ENCODE data around the gene PFDN1. TPM values are rescaled to one million over a fixed set of nuclear protein-coding genes. Genes with fewer than 3 reads are reported as not detected.

The PFDN1 gene
- total RNA-seq, 1 experiment from 2014 or later: 71.9 TPM

DNA sequence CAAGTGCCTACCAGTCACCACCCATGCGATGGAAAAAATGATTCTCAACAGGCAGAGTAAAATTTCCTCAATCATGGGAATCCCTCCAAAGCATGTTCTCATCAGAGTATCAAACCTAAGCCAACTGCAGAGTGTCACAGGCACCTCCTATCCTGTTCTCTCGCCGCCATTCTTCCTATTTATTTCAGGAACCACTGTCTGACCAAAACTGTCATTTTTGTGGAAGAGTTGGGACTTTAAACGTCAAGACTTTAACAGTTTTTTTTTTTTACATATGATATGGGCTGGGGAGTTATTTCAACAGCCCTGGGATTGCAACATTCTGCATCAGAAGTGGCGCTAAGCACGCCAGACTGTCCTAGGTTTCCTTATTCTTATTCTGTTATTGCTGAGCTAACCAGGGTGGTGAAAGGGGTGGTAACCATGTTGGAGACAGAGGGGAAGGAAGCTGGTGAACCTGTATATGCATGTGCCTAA lies 29.5 kb downstream of the PFDN1 start:
- H3K9me3 Mint-ChIP-seq (ENCODE audit: low read depth, unreplicated experiment): no peaks in the 10 kb centered on the region
- peaks cover 18% of the 10 kb centered on the region for H3K4me1 Mint-ChIP-seq (ENCODE audit: low read depth, unreplicated experiment)
- no TSS peak for BruUV-seq (replicated peaks)
- DNase-seq: no peak
- H3K4me3 Mint-ChIP-seq (ENCODE audit: low read depth, unreplicated experiment): no peak overlapping the region
- H3K27ac Mint-ChIP-seq (ENCODE audit: unreplicated experiment): no peak overlapping the region
- H3K27me3 Mint-ChIP-seq (ENCODE audit: unreplicated experiment): no peaks in the 10 kb centered on the region
- TF ChIP-seq, protein P1, sequence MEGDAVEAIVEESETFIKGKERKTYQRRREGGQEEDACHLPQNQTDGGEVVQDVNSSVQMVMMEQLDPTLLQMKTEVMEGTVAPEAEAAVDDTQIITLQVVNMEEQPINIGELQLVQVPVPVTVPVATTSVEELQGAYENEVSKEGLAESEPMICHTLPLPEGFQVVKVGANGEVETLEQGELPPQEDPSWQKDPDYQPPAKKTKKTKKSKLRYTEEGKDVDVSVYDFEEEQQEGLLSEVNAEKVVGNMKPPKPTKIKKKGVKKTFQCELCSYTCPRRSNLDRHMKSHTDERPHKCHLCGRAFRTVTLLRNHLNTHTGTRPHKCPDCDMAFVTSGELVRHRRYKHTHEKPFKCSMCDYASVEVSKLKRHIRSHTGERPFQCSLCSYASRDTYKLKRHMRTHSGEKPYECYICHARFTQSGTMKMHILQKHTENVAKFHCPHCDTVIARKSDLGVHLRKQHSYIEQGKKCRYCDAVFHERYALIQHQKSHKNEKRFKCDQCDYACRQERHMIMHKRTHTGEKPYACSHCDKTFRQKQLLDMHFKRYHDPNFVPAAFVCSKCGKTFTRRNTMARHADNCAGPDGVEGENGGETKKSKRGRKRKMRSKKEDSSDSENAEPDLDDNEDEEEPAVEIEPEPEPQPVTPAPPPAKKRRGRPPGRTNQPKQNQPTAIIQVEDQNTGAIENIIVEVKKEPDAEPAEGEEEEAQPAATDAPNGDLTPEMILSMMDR (IDR thresholded peaks at IDR 0.05; ENCODE audit: unreplicated experiment): no peak
- CTCF ChIA-PET: interaction anchor here (0.7 to 1.0 kb wide), 2 partner anchors 73 to 111 kb away, joined by 3 to 5 read pairs; partner anchors contain the start of gene HBEGF
- intact Hi-C loops (cut with micrococcal nuclease; ENCODE audit: unreplicated experiment): no loop called here
- peaks cover 20% of the 10 kb centered on the region for H3K36me3 Mint-ChIP-seq (ENCODE audit: insufficient read depth, unreplicated experiment)

GRCh38 chr5:140270008-140270407 lies 32.9 kb downstream of the PFDN1 start:
- H3K4me3 Mint-ChIP-seq (ENCODE audit: low read depth, unreplicated experiment): no peak overlapping the region
- no peak overlapping the region for H3K27ac Mint-ChIP-seq (ENCODE audit: unreplicated experiment)
- no peak for DNase-seq
- TF ChIP-seq, protein P1 (IDR thresholded peaks at IDR 0.05; ENCODE audit: unreplicated experiment): no peak
- H3K4me1 Mint-ChIP-seq (ENCODE audit: low read depth, unreplicated experiment): peaks cover 27% of the 10 kb centered on the region
- peaks cover 13% of the 10 kb centered on the region for H3K36me3 Mint-ChIP-seq (ENCODE audit: insufficient read depth, unreplicated experiment)
- no peaks in the 10 kb centered on the region for H3K27me3 Mint-ChIP-seq (ENCODE audit: unreplicated experiment)
- H3K9me3 Mint-ChIP-seq (ENCODE audit: low read depth, unreplicated experiment): no peaks in the 10 kb centered on the region
- intact Hi-C loops (cut with micrococcal nuclease; ENCODE audit: unreplicated experiment): no loop called here
- CTCF ChIA-PET: no interaction called here
- no TSS peak for BruUV-seq (replicated peaks)

DNA sequence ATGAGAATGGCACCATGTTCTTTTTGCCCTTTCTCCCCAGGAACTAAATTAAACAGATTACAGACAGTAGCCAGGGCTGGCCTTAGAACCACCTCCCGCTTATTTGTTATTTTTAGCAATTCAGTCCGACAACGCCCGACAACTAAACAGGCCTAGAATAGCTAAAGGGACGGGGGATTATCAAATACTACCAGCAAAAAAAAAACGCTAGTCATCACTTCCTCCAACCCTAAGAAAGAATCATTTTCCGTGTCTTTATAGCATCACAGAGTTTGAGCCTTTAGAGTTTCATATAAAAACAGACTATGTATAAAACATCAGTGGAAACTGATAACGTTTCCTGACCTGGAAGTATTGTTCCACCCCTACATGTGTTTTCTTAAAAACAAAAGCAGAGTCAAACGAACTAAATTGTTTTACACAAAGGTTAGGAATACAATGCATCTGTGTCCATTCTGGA lies 35.3 kb downstream of the PFDN1 start:
- Mint-ChIP-seq H3K4me3 (ENCODE audit: low read depth, unreplicated experiment) (no peak overlapping the region), H3K9me3 (ENCODE audit: low read depth, unreplicated experiment) (no peaks in the 10 kb centered on the region), H3K4me1 (ENCODE audit: low read depth, unreplicated experiment) (peaks cover 30% of the 10 kb centered on the region), H3K36me3 (ENCODE audit: insufficient read depth, unreplicated experiment) (peaks cover 21% of the 10 kb centered on the region), H3K27ac (ENCODE audit: unreplicated experiment) (no peak overlapping the region), H3K27me3 (ENCODE audit: unreplicated experiment) (no peaks in the 10 kb centered on the region)
- CTCF ChIA-PET: interaction anchor here (0.5 to 1.2 kb wide), 2 partner anchors 18 to 78 kb away, joined by 3 read pairs; partner anchors contain the start of gene HBEGF
- BruUV-seq (replicated peaks): no TSS peak
- DNase-seq: no peak
- TF ChIP-seq, protein P1 (IDR thresholded peaks at IDR 0.05; ENCODE audit: unreplicated experiment): no peak
- intact Hi-C loops (cut with micrococcal nuclease; ENCODE audit: unreplicated experiment): no loop called here

GRCh38 chr5:140267201-140267540 lies 35.7 kb downstream of the PFDN1 start:
- TF ChIP-seq, protein P1 (IDR thresholded peaks at IDR 0.05; ENCODE audit: unreplicated experiment): no peak
- intact Hi-C loops (cut with micrococcal nuclease; ENCODE audit: unreplicated experiment): no loop called here
- no peaks in the 10 kb centered on the region for H3K27me3 Mint-ChIP-seq (ENCODE audit: unreplicated experiment)
- H3K4me3 Mint-ChIP-seq (ENCODE audit: low read depth, unreplicated experiment): no peak overlapping the region
- no TSS peak for BruUV-seq (replicated peaks)
- H3K36me3 Mint-ChIP-seq (ENCODE audit: insufficient read depth, unreplicated experiment): peaks cover 20% of the 10 kb centered on the region
- CTCF ChIA-PET: no interaction called here
- no peak overlapping the region for H3K27ac Mint-ChIP-seq (ENCODE audit: unreplicated experiment)
- no peak for DNase-seq
- H3K4me1 Mint-ChIP-seq (ENCODE audit: low read depth, unreplicated experiment): peaks cover 34% of the 10 kb centered on the region
- H3K9me3 Mint-ChIP-seq (ENCODE audit: low read depth, unreplicated experiment): no peaks in the 10 kb centered on the region

Data from Calu3 (cell line).